Calu3 (cell line): ENCODE results near the gene VSIG4. TPM values are rescaled to one million over a fixed set of nuclear protein-coding genes. Genes with fewer than 3 reads are reported as not detected.

Source experiments
- BruUV-seq: library from RNA; stranded (reverse); fragments of 400-500 nt; replicated peaks from 2 replicates; lab custom pipeline; 2021; lab: Mats Ljungman, UMichigan
- CTCF ChIA-PET: fragments of 300-600 bp; sonication (Branson Sonifier 250); formaldehyde crosslinking; loops from one replicate; lab custom pipeline; 2022; ENCODE audit warnings: antibody characterized with exemption; lab: Charles Lee
- DNase-seq: peaks from one replicate; pipeline ENCODE4 v3.0.0; 2022
- H3K27ac Mint-ChIP-seq: one replicate; pipeline ENCODE4 v1.8.0; 2022; ENCODE audit warnings: mixed read lengths; ENCODE audit not compliant: unreplicated experiment
- H3K27me3 Mint-ChIP-seq: one replicate; pipeline ENCODE4 v1.8.0; 2022; ENCODE audit warnings: mixed read lengths; ENCODE audit not compliant: unreplicated experiment
- H3K36me3 Mint-ChIP-seq: one replicate; pipeline ENCODE4 v1.8.0; 2022; ENCODE audit warnings: mild to moderate bottlenecking, moderate library complexity, mixed read lengths; ENCODE audit not compliant: insufficient read depth, unreplicated experiment
- H3K4me1 Mint-ChIP-seq: one replicate; pipeline ENCODE4 v1.8.0; 2022; ENCODE audit warnings: mild to moderate bottlenecking, low read depth, mixed read lengths; ENCODE audit not compliant: unreplicated experiment
- H3K4me3 Mint-ChIP-seq: one replicate; pipeline ENCODE4 v1.8.0; 2022; ENCODE audit warnings: mild to moderate bottlenecking, low read depth, moderate library complexity, mixed read lengths; ENCODE audit not compliant: unreplicated experiment
- H3K9me3 Mint-ChIP-seq: one replicate; pipeline ENCODE4 v1.8.0; 2022; ENCODE audit warnings: low read depth, mixed read lengths; ENCODE audit not compliant: unreplicated experiment
- CTCF ChIP-seq: fragments of 200-600 bp; IDR thresholded peaks from one replicate; pipeline ENCODE4 v1.8.0; 2022; ENCODE audit warnings: antibody characterized with exemption; ENCODE audit not compliant: unreplicated experiment
- intact Hi-C: fragments of 100-400 bp; cut with micrococcal nuclease; formaldehyde crosslinking; loops from one replicate; pipeline ENCODE4 v1.10.0; 2022; ENCODE audit not compliant: unreplicated experiment
- total RNA-seq: library from RNA; stranded (reverse); gene quantifications from 2 replicates; pipeline ENCODE4 v1.2.3, GENCODE V29; 2022

Gene VSIG4
- total RNA-seq, 1 experiment from 2014 or later, result not detected

GRCh38 chrX:66024092-66024467 lies 15.8 kb downstream of the VSIG4 start:
- no peak for DNase-seq
- Mint-ChIP-seq H3K27ac (no peak overlapping the region), H3K4me3 (no peak overlapping the region), H3K36me3 (no peaks in the 10 kb centered on the region), H3K9me3 (peaks cover 2% of the 10 kb centered on the region), H3K4me1 (no peaks in the 10 kb centered on the region), H3K27me3 (peaks cover 25% of the 10 kb centered on the region)
- TF ChIP-seq CTCF, result no peak
- CTCF ChIA-PET, result no interaction called here
- no TSS peak for BruUV-seq
- intact Hi-C loops, result no loop called here

- H3K27ac Mint-ChIP-seq, result no peak overlapping the region
- intact Hi-C loops, result no loop called here
- no peaks in the 10 kb centered on the region for H3K4me1 Mint-ChIP-seq
- peaks cover 30% of the 10 kb centered on the region for H3K27me3 Mint-ChIP-seq
- DNase-seq, result no peak
- no peak overlapping the region for H3K4me3 Mint-ChIP-seq
- no TSS peak for BruUV-seq
- H3K9me3 Mint-ChIP-seq, result peaks cover 2% of the 10 kb centered on the region
- CTCF ChIA-PET, result no interaction called here
- TF ChIP-seq CTCF, result no peak
- H3K36me3 Mint-ChIP-seq, result no peaks in the 10 kb centered on the region
These were observed 16.3 kb downstream of the VSIG4 start for GRCh38 chrX:66023385-66024091.

- CTCF ChIA-PET, result no interaction called here
- Mint-ChIP-seq H3K4me1 (no peaks in the 10 kb centered on the region), H3K4me3 (no peak overlapping the region), H3K27ac (no peak overlapping the region), H3K9me3 (peaks cover 2% of the 10 kb centered on the region), H3K36me3 (no peaks in the 10 kb centered on the region), H3K27me3 (peaks cover 30% of the 10 kb centered on the region)
- intact Hi-C loops, result no loop called here
- DNase-seq, result no peak
- no peak for TF ChIP-seq CTCF
- BruUV-seq, result no TSS peak
These were observed 17.1 kb downstream of the VSIG4 start for GRCh38 chrX:66022632-66023384.

GRCh38 chrX:66021765-66022631 lies 17.9 kb downstream of the VSIG4 start:
- no TSS peak for BruUV-seq
- H3K36me3 Mint-ChIP-seq, result no peaks in the 10 kb centered on the region
- no peaks in the 10 kb centered on the region for H3K4me1 Mint-ChIP-seq
- no peak overlapping the region for H3K27ac Mint-ChIP-seq
- H3K9me3 Mint-ChIP-seq, result peaks cover 2% of the 10 kb centered on the region
- no peak overlapping the region for H3K4me3 Mint-ChIP-seq
- intact Hi-C loops, result no loop called here
- peaks cover 30% of the 10 kb centered on the region for H3K27me3 Mint-ChIP-seq
- TF ChIP-seq CTCF, result no peak
- CTCF ChIA-PET, result no interaction called here
- DNase-seq, result no peak
